SW 1271 (cell line): ENCODE results near the gene EEFSEC.

ENCODE experiments used
- DNase-seq, 2 experiments: peaks; one replicate each; lab custom pipeline; 2025; lab: John Stamatoyannopoulos, UW

The EEFSEC gene

DNA sequence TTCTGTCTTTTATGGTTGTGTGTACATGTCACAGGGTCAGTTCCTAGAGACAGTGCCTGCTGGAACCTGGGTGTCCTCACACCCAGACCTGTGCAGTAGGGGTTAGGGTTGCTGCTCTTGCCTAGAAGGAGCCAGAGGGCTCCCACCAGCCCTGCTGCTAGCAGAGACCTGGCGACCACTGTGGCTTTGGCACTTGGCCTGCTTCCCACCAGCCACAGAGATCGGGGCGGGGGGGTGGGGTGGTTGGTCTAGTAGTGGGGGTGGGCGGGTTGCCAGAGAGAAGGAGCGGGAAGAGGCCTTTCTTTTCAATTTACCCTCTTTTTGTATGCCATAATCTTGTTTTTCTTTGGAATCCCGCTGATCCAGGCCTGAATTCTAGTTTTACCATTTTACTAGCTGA, 29.4 kb downstream of the EEFSEC start:
- DNase-seq = no peak

DNA sequence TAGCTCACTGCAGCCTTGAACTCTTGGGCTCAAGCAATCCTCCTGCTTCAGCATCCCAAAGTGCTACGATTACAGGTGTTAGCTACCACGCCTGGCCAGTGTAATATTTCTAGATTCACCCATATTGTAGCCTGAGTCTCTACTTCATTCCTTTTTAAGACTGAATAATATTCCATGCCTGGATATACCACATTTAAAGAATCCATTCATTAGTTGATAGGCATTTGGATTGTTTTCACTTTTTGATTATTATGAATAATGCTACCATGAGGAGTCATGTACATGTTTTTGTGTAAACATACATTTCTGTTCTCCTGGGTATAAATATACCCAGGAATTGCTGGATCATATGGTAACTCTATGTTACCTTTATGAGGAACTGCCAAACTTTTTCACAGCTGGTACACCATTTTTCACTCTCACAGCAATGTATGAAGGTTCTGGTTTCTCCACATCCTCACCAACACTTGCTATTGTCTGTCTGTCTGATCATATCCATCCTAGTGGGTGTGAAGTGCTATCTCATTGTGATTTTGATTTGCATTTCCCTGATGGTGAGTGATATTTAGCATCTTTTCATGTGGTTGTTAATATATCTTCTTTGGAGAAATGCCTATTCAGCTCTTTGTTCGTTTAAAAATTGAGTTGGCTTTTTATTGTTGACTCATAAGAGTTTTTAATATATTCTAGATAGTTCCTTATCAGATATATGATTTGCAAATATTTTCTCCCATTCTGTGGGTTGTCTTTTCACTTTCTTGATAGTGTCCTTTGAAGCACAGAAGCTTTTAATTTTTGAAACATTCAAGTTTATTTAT, 32.6 kb downstream of the EEFSEC start:
- DNase-seq = no peak

DNA sequence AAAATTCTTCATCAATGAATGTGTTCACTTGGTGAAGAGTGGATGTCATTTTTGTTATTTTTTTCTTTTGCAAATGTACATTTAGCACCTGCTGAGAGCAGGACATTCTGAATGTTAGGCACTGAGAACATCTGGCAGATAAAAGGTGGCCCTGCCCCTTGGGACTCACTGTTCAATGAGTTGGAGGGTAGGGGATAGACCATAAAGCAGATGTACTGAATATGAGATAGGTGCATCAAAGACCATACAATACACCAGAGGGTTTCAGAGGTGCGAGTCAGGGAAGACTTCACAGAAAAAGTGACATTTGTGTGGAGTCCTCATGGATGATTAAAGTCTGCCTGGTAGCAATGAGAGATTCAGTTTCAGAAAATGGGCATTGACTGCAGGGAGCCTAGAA, 34.2 kb downstream of the EEFSEC start:
- DNase-seq = no peak

GRCh38 chr3:128188326-128188725, 35.0 kb downstream of the EEFSEC start:
- no peak for DNase-seq

DNA sequence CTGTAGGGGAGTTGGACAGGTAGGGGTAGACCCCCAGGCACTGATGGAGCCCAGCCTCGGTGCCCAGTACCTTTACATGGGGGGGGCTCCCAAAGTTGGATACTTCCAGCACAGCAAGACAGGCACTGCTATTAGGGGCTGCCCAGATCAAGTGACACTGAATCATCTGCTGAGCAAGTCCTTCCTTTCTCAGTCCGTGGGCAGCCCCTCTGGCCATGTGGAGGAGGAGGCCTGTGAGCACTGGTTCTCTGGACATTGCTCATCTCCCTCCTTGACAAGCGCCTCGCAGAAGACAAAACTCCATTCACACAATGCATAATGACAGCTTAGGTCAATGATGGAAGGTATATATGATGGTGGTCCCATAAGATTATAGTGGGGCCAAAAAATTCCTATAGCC, 35.7 kb downstream of the EEFSEC start:
- no peak for DNase-seq

DNA sequence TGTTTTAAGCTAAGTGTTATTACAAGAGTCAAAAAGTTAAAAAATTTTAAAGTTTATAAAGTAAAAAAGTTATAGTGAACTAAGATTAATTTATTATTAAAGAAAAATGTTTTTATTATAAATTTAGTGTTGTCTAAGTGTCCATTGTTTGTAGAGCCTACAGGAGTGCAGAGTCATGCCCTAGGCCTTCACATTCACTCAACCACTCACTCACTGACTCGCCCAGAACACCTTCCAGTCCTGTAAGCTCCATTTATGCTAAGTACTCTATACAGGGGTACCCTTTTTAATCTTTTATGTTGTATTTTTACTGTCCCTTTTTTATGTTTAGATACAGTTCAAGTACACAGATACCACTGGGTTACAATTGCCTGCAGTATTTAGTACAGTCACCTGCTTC, 37.2 kb downstream of the EEFSEC start:
- DNase-seq = no peak

DNA sequence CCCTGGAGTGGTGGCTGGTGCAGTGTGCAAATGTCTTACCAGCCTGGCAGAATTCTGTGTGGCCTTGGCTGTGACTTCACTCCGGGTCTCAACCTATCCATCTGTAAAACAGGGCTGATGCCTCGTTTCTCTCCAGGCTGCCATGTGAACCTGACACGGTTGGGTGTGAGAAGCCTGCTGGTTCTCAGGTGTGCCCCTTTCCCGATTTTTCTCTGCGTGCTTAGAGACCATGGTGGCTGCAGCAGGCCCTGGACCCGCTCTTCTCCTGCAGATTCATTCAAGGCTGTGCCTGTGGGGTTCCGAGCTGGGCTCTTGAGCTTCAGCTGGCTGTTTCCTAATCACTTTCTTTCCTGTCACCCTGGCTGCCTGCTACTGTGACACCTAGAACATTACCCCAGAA, 38.9 kb downstream of the EEFSEC start:
- no peak for DNase-seq

DNA sequence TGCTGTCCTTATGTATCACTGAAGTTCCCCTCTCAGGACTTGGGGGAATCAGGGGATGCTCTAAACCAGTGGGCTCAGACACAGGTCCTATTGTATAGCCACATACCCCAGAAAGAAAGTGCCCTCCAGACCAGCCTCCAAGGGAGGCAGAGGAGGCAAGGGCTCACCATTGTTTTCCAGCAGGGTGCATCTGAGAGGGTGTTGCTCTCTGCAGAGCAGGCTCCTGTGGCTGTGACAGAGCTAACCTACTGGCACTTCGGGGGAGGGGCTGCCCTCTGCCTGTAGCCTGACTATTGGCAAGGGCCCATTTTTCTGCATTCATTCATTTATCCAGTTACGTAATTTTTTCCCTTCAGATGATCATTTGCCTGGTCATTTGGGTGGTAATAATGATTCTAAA, 39.9 kb downstream of the EEFSEC start:
- DNase-seq = no peak

DNA sequence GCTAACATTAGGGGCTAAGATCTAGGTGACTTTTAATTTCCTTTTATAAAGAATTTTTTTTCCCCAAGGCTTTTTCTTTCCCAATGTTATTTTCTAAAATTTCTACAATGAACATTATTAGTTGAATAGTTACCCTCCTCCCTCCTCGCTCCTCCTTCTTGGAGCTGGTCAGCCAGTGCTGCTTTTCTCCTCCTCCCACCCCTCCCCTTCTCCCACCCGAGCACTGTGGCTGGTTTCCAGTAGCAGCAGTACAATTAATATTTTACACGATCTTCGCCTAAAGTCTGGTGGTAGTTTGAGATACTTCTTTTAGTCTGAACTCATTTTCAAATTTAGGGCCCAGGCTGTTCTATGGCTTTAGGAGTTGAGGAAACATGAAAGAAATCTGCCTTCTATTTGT, 41.6 kb downstream of the EEFSEC start:
- DNase-seq = no peak

DNA sequence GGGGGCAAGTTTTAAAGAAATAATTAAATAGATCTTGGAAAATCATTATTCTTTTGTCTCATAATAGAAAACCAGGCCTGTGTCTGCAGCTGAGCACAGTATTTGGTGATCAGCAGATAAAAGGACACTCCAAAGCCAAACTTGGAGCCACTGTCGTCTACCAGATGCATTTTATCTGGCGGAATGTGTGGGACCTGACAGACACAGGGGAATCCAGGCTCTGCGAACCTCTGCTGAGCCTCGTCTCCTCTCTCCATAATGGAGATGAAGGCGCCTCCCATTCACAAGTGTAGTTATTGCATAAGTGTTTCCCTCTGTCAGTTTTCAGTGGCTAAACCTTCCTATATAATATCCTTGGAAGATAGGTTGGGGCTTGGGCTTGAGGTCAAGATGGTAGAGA, 42.1 kb downstream of the EEFSEC start:
- DNase-seq = no peak

- no peak for DNase-seq
Measured at GRCh38 chr3:128195802-128196201, 42.5 kb downstream of the EEFSEC start.

DNA sequence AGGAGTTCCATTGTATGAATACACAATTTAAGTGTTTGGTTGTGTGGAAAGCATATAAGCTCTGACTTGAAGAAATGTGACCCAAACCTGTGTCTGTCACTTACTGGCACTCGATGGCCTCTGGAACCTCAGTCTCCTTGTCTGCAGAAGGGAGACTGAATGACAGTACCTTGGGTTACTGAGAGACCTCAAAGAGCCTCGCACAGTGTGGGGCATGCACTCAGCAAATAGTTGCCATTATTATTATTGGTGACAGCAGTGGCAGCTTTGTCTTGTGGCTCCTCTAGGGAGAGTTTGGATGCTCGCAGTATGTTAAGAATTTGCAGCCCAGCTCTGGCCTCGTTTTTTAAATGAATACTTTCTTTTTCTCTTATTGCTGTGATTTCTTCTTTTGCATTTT, 43.4 kb downstream of the EEFSEC start:
- no peak for DNase-seq

- no peak for DNase-seq
Measured at GRCh38 chr3:128197855-128198254, 44.6 kb downstream of the EEFSEC start.

- no peak for DNase-seq
Measured at GRCh38 chr3:128198313-128198712, 45.0 kb downstream of the EEFSEC start.

GRCh38 chr3:128199110-128199509, 45.8 kb downstream of the EEFSEC start:
- no peak for DNase-seq

DNA sequence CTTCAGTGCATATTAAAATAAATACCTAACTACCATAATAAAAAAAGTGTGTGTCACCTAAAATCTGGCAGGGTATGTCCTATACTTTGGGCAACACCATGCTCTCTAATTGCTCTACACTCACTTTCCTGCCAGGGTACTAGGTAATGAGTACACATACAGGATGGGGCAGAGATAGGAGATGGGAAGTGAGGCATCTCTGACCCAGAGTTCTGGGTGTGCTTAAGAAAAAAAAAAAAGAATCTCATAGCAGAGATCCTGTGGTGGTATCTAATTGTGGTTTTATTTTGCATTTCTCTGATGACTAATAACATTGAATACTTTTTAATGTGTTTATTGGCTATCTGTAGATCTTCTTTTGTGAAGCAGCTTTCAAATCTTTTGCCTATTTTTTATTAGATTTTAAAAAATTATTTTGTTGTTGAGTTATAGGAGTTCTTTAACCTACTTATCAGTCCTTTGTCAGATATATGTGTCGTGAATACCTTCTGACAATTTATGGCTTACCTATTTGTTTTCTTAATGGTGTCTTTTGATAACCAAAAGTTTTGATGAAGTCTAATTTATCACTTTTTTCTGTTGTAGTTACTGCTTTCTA, 48.0 kb downstream of the EEFSEC start:
- no peak for DNase-seq

DNA sequence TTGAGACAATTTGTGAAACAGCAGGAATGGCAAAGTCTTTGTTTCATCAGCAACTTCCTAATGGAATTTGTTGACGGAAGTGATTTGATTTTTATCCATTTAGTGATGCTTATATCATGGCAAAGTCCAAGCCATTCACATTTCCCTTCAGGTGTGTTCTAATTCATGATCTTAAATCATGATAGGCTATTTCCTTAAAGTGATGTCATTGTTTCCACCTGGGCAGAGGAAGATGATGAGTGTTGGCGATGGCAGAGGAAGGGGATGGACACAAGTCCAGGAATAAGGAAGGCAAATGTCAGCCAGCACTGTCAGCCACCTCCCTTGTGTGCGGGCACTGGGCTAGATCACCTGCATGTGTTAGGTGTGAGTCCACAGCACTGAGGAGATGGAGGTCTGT, 49.9 kb downstream of the EEFSEC start:
- no peak for DNase-seq

DNA sequence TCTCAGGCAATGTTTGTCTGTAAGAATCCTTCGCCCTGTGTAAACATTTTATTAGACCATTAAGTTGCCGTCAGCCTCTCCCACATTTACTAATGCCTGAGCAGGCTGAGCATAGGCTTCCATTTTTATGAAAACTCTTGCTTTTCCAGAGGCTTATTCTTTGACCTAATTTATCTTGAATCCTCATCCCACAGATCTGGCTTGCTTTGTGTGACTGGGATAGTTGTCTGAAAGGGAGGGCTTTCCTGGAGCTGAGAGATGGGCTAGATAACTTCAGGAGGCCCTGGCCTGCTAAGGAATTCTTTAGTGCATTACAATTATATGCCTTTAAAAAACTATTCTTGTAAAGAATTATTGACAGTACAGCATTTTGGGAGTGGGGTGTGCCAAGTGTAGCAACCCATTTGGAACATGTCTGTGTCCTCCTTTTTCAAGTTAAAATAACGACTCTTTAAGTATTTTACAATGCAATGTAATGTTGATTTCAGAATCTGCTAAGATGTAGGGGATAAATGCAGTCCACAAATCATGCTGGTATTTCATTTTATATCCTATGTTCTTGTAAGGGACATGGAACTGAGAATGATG, 52.4 kb downstream of the EEFSEC start:
- DNase-seq = no peak

- DNase-seq = no peak
Measured at GRCh38 chr3:128207951-128208350, 54.7 kb downstream of the EEFSEC start.

DNA sequence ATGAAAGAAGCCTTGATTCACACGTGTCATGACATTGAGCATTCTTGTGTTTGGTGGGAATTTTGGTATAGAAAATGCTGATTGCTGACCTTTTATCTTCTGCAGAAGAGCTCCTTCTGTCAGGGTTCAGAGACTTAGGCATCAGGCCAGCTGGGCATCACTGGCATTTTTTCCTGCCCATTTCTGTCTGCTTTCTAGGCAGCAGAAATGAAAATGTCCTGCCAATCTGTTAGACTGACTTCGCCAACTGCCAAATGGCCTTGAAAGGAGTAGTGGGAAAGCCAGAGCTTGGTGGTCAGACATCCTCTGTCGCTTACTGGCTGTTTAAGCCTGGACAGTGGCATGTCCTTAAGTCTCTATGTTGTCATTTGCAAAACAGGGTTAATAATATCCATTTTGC, 57.4 kb downstream of the EEFSEC start:
- no peak for DNase-seq

DNA sequence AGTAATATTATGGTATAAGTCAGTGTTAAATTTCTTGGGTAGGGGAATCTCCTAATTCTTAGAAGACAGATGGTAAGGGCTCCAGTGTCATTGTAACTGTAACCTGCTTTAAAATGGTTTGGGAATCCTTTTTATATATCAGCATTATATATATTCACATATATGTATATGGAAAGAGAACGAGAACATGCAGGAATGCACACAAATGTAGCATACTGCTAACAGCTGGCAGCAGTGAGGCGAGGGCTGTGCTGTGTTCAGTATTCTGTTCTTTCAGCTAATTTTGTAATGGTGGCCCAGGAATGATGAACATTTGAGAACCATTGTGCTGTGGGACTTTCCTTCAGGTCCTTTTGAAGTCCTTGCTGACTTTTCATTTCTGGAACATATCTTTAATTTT, 60.8 kb downstream of the EEFSEC start:
- no peak for DNase-seq

- DNase-seq = no peak
Measured at GRCh38 chr3:128215290-128215689, 62.0 kb downstream of the EEFSEC start.

- DNase-seq = no peak
Measured at GRCh38 chr3:128215800-128216495, 62.7 kb downstream of the EEFSEC start.
